Stimulated activated naive CD4-positive, alpha-beta T cell treated with Interleukin-2 at 50 U/mL for 16 hours (primary cell): ENCODE data around the gene SSC4D.
"Not testable (repeated sequence)": the region's sequence is repeated elsewhere in the genome, so short reads cannot be mapped to it uniquely, and the experiment has no call there.

ENCODE experiments used
- DNase-seq: peaks from one replicate; lab custom pipeline; 2025; lab: John Stamatoyannopoulos, UW

The SSC4D gene

DNA sequence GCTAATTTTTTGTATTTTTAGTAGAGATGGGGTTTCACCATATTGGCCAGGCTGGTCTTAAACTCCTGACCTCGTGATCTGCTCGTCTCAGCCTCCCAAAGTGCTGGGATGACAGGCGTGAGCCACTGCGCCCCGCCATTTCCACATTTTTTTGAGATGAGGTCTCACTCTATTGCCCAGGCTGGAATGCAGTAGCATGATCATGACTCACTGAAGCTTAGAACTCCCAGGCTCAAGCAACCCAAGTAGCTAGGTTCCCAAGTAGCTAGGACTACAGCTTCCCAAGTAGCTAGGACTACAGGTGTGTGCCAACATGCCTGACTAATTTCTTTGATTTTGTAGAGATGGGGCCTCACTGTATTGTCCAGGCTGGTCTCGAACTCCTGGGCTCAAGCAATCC lies 11.6 kb upstream of the SSC4D start:
- DNase-seq, result not testable (repeated sequence)

DNA sequence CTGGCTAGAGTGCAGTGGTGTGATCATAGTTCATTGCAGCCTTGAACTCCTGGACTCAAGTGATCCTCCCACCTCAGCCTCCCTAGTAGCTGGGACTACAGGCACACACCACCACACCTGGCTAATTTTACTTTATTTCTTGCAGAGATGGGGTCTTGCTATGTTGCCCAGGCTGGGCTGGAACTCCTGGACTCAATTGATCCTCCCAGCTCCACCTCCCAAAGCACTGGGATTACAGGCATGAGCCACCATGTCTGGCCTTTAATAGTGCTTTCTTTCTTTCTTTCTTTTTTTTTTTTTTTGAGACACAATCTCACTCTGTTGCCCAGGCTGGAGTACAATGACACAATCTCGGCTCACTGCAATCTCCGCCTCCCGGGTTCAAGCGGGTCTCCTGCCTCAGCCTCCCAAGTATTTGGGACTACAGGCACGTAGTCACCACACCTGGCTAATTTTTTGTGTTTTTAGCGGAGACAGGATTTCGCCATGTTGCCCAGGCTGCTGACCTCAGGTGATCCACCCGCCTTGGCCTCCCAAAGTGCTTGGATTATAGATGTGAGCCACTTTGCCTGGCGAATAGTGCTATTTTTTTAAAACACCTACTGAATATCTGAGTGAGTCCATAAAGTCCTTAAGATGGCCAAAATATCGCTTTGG lies 8.3 kb upstream of the SSC4D start:
- not testable (repeated sequence) for DNase-seq

DNA sequence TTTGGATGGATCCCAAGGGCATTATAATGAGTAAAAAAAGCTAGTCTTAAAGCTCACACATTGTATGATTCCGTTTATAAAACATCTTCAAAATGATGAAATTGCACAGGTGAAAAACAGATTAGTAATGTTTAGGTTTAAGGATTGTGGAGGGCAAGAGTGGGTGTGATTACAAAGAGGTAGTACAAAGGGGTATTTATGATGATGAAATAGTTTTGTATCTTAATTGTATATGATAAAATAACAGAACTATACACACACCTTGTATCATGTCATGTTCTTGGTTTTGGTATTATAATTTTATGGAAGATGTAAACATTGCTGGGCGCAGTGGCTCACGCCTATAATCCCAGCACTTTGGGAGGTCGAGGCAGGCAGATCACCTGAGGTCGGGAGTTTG lies 2.8 kb upstream of the SSC4D start:
- DNase-seq, result no peak

DNA sequence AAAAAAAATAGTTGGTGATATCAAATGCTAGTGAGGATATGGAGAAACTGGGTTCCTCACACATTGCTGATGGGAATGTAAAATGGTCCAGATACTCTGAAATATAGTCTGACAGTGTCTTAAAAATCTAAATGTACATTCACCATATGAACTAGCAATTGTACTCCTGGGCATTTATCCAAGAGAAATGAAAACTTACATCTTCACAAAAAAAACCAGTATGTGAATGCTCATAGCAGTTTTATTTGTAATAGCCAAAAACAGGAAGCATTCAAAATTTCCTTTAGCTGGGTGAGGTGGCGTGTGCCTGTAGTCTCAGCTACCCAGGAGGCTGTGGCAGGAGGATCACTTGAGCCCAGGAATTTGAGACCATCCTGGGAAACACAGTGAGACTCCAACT lies 2.1 kb upstream of the SSC4D start:
- DNase-seq, result no peak

DNA sequence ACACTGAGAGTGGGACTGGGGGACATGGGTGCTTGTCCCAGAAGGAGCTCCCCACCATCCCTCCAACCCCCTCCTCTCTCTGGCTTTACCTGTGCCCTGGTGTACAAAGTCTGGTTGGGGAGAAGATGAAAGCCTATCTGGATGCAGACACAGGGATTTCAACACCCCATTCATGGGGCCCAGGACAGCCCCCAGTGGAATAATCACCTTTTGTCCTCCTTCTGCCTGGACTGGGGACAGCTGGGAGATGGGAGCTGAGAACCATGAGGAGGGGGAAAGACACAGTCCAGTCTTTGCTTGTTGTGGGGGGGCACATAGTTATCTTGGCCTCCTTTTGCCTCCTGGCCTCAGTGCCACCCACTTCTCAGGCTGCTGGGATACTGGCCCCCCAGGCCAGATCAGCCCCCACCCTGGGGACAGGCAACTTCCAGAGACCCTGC lies 1.4 kb downstream of the SSC4D start:
- no peak for DNase-seq

DNA sequence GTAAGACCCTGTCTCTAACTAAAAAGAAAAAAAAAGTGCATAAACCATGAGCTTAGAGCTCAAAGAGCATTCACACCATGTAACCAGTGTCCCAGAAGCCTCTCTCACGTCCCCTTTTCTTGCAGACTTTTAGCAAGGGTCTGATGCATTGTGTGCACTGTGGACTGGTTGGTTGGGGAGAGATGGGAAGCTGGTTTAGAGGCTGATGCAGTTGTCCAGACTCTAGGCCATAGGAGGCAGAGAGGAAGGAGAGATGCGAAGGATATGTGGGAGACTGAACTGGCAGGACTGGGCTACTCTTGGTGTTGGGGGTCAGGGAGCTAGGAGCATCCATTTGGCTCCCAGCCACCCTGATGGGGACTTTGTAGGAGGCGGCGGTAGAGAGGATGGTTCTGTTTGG lies 1.8 kb downstream of the SSC4D start:
- DNase-seq, result no peak

DNA sequence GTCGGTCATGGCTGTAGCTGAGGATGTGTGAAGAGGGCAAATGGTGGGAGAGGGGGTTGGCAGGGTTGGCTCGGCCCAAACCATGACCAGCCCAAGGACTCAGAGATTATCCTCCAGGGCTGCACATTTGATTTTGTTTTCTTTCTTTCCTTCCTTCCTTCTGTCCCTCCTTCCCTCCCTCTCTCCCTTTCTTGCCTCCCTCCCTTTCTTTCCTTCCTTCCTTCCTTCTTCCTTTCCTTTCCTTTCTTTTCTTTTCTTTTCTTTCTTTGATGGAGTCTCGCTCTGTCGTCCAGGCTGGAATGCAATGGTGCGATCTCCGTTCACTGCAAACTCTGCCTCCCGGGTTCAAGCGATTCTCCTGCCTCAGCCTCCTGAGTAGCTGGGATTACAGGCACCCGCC lies 3.8 kb downstream of the SSC4D start:
- DNase-seq, result no peak

DNA sequence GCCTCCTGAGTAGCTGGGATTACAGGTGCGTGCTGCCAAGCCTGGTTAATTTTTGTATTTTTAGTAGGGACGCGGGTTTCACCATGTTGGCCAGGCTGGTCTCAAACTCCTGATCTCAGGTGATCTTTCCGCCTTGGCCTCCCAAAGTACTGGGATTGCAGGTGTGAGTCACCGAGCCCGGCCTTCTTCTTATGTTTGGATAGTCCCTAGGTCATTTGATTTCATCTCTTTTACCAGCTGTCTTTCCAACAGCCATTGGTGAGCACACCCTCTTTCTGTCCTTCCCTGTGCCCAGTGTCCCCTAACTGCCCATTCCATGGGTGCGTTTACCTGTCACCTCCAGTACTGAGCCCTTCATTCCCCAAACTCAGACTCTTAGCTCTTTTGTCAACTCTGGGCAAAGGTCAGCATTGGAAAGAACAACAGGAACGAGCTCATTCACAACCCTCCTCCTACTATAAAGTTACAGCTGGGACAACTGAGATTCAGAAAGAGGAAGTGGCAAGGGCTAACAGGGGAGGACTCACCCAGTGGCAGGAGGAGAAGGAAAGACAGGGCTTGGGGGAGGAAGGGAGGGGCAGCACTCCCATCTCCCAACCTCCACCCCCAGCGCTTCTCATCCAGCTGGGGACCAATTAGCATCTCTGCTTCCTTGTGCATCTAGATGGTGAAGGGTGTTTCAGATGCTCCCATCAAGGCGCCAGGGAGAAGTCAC lies 5.6 kb downstream of the SSC4D start:
- DNase-seq, result no peak

DNA sequence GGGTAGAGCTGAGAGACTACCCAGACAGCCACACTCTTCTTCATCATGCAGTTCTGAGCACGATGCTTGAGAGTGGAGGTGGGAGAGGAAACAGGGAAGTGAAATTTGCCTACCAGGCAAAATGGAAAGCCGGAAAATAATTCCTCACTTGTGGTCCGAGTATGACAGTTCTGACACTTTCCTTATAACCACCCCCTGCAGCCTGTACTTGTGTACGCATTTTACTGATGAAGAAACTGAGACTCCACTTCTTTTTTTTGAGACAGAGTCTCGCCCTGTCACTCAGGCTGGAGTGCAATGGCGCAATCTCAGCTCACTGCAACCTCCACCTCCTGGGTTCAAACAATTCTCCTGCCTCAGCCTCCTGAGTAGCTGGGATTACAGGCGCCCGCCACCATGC lies 6.4 kb downstream of the SSC4D start:
- DNase-seq, result not testable (repeated sequence)

DNA sequence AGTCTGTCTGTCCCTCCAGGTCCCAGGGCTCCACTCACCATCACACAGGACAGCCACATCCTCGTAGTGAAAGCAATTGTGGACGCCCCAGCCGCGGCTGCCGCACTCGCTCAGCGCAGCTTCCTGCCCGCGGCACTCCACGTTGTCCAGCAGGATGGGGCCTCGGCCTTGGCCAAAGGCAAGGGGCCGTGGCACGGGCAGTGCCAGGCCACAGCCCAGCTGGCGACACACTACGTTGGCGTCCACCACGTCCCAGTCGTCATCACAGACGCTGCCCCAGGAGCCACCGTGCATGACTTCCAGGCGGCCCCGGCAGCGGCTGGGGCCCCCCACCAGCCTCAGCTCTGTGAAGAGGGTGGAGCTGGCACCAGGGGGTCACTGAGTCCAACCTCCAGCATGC lies 9.2 kb downstream of the SSC4D start:
- no peak for DNase-seq

DNA sequence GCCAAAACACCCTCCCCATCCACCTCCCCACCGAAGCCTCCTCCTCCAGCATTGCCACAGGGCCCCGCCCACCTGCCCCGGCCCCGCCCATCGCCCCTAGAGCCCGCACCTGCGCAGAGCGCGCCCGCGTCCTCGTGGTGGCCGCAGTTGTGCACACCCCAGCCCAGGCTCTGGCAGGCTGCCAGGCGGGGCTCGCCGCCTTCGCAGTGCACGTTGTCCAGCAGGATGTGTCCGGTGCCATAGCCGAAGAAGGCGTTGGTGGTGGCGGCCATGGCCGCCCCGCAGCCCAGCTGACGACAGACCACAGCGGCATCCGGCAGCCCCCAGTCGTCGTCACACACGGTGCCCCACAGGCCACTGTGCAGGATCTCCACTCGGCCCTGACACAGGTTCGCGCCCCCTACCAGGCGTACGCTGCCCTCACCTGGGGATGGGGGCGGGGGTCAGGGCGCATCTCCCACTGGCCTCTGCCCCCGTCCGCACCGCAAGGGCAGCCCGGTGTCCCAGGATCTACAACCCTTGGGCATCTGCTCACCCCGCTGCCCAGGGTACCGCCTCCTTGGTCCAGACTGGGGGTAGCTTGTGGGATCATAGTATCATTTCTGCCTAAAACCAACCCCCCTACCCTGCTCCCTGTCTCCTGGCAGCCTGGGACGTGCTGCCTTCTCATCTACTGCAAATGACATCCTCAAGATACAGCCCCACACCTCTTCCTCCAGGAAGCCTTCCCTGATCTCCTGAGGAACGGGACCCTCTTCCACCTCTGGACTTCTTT lies 11.9 kb downstream of the SSC4D start:
- DNase-seq, result peak; percentile 79

DNA sequence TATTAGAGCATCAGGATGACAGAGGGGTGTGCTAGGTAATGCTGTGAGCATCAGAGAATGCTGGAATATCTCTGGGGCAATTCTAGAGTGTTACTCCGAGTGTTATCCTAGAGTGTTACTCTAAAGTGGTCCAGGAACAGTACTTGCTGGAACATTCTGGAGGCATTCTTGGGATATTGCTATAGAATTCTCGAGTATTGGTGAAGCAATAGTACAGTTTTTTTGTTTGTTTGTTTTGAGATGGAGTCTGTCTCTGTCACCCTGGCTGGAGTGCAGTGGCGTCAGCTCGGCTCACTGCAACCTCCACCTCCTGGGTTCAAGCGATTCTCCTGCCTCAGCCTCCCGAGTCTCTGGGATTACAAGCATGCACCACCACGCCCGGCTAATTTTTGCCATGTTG lies 12.6 kb downstream of the SSC4D start:
- no peak for DNase-seq

DNA sequence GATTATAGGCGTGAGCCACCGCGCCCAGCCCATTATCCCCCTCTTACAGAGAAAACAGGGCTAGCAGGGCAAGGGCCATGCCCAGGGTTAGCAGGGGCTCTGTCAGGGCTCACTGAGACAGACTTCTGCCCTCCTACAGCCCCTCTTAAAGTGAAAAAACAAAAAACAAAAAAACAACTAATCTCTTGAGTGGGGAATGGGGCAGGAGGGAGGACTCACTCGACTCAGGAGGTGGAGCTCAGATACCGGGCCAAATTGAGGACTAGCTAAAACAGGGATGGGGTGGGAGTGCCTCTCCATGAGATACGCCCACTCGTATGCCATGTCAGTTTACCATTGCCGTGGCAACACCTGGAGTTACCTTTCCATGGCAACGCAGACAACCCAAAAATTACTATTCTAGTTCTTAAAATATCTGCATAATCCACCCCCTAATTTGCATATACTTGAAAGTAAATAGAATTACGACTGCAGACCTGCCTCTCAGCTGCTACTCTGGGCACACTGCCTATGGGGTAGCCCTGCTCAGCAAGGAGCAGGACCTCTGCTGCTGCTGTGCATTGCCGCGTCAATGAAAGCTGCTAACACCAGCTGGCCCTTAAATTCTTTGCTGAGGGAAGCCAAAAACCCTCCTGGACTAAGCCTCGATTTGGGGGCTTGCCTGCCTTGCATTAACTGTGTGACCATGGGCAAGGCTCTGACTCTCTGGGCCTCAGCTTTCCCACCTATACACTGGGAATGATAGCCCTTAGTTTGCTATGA lies 13.4 kb downstream of the SSC4D start:
- no peak for DNase-seq

DNA sequence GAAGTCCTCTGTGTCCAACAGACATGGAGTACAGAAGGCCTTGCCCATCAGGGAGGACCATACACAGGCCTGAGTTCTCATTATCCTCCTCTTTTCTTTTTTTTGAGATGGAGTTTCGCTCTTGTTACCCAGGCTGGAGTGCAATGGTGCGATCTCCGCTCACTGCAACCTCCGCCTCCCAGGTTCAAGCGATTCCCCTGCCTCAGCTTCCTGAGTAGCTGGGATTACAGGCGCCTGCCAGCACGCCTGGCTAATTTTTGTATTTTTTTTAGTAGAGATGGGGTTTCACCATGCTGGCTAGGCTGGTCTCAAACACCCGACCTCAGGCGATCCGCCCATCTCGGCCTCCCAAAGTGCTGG lies 13.9 kb downstream of the SSC4D start:
- not testable (repeated sequence) for DNase-seq

DNA sequence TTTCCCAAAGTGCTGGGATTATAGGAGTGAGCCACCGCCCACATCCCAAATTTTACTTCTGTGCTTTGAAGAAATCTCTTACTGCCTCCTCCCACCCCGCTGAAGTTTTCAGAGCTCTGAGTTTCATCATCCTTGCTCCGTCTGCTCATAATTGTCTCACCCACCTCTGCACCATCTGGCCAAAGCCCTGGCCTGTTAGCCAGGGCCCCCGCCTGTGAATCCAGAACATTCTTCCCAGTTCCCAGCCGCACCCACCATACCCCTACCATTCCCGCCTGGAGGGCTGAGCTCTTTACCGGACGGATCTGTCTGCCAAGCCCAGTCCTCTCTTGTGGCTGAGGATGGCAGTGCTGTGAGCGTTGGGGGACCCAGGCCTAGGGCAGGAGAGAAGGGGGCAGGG lies 14.5 kb downstream of the SSC4D start:
- DNase-seq, result no peak

DNA sequence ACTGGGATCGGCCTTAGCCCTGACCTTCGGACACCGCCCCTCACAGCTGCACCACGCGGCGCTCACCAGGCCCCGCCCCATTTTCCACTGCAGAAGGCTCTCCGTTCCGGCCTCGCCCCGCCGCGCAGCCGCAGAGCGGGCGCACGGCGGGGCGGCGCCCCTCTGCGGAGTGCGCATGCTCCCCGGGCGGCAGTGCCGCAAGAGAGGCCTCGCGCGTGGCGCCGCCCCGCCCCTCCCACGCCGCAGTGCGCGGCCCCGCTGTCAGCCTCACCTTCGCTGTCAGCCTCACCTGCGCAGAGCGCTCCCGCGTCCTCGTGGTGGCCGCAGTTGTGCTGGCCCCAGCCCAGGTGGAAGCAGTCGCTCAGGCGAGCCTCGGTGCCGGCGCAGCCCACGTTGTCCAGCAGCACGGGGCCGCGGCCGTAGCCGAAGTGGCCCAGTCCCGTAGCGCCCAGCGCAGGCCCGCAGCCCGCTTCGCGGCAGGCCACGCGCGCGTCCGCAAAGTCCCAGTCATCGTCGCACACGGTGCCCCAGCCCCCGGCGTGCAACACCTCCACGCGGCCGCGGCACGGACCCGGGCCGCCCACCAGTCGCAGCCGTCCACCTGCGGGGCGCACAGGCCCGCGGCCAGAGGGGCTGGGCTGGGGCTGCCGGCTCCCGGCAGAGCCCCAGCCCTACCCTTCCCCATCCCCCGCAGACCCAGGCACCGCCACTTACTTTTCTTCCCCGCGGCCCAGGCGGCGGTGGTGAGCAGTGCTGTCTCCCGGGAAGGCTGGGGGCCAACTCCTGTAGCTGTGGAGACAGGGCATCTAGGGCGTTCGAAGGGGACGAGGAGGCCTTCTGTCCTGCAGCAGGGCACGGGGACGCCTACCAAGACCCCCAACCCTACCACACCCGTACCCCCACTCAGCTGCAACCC lies 16.1 kb downstream of the SSC4D start:
- peak; percentile 85 for DNase-seq

DNA sequence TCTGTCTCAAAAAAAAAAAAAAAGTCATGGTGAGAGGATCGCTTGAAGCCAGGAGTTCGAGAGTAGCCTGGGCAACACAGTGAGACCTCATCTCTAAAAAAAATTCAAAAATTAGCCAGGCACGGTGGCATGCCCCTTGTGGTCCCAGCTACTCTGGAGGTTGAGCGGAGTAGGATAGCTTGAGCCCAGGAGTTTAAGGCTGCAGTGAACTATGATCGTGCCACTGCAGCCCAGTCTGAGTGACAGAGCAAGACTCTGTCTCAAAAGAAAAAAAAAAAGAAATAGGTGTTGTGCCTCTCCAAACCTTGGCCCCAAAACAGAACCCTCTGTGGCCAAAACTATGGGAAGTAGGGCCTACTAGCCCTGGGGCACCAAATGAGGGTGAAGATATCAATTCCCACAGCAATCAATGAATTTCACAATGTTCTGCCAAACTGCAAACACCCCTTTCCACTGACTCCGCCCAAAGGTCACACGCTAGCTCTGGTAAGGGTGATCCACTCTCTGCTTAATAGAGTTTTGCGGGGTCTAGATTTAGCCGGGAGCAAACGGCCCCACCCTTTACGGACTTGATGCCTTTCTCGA lies 16.9 kb downstream of the SSC4D start:
- DNase-seq, result no peak

DNA sequence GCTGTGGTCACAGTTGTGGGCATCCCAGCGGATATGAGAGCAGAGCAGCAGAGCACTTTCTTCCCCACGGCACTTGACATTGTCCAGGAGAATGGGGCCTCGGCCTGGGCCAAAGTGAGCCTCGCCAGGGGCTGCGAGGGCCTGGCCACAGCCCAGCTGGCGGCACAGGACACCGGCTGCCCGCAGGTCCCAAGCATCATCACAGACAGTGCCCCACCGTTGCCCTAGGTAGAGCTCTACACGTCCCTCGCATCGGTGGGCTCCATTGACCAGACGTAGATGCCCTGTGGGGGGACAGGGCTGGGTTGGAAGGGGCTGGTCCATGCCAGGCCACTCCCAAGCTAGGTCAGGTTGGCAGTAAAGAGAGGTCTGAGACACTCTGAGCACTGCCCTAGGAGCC lies 19.4 kb downstream of the SSC4D start:
- no peak for DNase-seq

DNA sequence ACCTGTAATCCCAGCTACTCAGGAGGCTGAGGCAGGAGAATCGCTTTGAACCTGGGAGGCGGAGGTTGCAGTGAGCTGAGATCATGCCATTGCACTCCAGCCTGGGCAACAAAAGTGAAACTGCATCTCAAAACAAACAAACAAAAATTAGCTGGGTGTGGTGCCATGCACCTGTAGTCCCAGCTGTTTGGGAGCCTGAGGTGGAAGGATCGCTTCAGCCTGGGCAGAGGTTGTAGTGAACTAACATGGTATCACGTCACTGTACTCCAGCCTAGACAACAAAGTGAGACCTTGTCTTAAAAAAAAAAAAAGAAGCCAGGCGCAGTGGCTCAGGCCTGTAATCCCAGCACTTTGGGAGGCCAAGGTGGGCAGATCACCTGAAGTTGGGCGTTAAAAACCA lies 21.7 kb downstream of the SSC4D start:
- DNase-seq, result not testable (repeated sequence)

DNA sequence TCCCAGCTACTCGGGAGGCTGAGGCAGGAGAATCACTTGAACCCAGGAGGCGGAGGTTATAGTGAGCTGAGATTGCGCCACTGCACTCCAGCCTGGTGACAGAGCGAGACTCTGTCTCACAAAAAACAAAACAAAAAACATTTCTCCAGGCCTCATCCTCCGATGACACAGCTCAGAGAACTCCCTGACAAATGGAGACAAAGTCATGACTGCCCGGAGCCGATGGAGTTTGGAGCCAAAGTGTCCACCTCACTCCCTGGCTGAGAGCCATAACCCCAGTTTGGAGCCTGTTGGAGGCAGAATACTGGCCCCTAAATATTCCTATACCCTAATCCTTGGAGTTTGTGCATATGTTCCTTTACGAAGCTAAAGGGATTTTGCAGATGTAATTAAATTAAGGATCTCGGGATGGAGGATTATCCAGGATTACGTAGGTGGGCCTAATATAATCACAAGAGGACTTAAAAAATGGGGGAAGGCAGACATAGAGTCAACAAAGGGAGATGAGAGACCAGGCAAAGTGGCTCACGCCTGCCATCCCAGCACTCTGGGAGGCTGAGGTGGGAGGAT lies 22.7 kb downstream of the SSC4D start:
- DNase-seq, result no peak
